HEK293 (cell line): ENCODE results near the gene GSTT2B.
"Not testable (repeated sequence)": the region's sequence is repeated elsewhere in the genome, so short reads cannot be mapped to it uniquely, and the experiment has no call there.

Source experiments
- ATF2 ChIP-seq: fragments of 450-650 bp; formaldehyde crosslinking; IDR thresholded peaks from 2 replicates; pipeline ENCODE4 v1.5.1; 2016; ENCODE audit warnings: missing biosample characterization, missing genetic modification characterization, low read depth
- BCL11A ChIP-seq: fragments of 450-650 bp; formaldehyde crosslinking; IDR thresholded peaks from 2 replicates; pipeline ENCODE4 v1.5.1; 2016; ENCODE audit warnings: low read depth, missing biosample characterization, missing genetic modification characterization
- BCL11B ChIP-seq: fragments of 450-650 bp; formaldehyde crosslinking; IDR thresholded peaks from 2 replicates; pipeline ENCODE4 v1.5.1; 2016; ENCODE audit warnings: low read depth, missing biosample characterization, missing genetic modification characterization
- CTCF ChIP-seq: fragments of 450-650 bp; formaldehyde crosslinking; IDR thresholded peaks from 2 replicates; pipeline ENCODE4 v1.5.1; 2016; ENCODE audit warnings: missing biosample characterization, missing genetic modification characterization
- MZF1 ChIP-seq: fragments of 450-650 bp; formaldehyde crosslinking; IDR thresholded peaks from 2 replicates; pipeline ENCODE4 v1.5.1; 2017; ENCODE audit warnings: missing biosample characterization, missing genetic modification characterization, borderline replicate concordance
- SETDB1 ChIP-seq: IDR thresholded peaks from one replicate; pipeline ENCODE4 v1.6.1; 2017; ENCODE audit warnings: mild to moderate bottlenecking, low read length, moderate library complexity, mixed read lengths; ENCODE audit not compliant: insufficient read length
- ZBTB21 ChIP-seq: fragments of 450-650 bp; formaldehyde crosslinking; IDR thresholded peaks from 2 replicates; pipeline ENCODE4 v1.5.1; 2017; ENCODE audit warnings: missing biosample characterization, missing genetic modification characterization
- ZNF174 ChIP-seq: fragments of 450-650 bp; formaldehyde crosslinking; IDR thresholded peaks from 2 replicates; pipeline ENCODE4 v1.5.0; 2017; ENCODE audit warnings: missing biosample characterization, mild to moderate bottlenecking, missing genetic modification characterization
- ZNF280D ChIP-seq: fragments of 450-650 bp; formaldehyde crosslinking; IDR thresholded peaks from 2 replicates; pipeline ENCODE4 v1.5.1; 2016; ENCODE audit warnings: missing biosample characterization, missing genetic modification characterization
- ZNF394 ChIP-seq: fragments of 450-650 bp; formaldehyde crosslinking; IDR thresholded peaks from 2 replicates; pipeline ENCODE4 v1.5.1; 2016; ENCODE audit warnings: missing biosample characterization, missing genetic modification characterization, mild to moderate bottlenecking, moderate library complexity, borderline replicate concordance
- ZSCAN30 ChIP-seq: fragments of 450-650 bp; IDR thresholded peaks from 2 replicates; pipeline ENCODE4 v1.5.1; 2018; ENCODE audit warnings: missing biosample characterization, mild to moderate bottlenecking, missing genetic modification characterization, moderate library complexity

GRCh38 chr22:23979557-23980240 is 18.7 kb upstream of the GSTT2B start, which contains the start of gene GSTT2:
- TF ChIP-seq BCL11B (tag by site-specific recombination); ZNF174 (tag by site-specific recombination); BCL11A; SETDB1; CTCF (tag by site-specific recombination); MZF1; ZNF280D (tag by site-specific recombination); ZSCAN30 (tag by site-specific recombination); ZNF394 (tag by site-specific recombination); ZBTB21 (tag by site-specific recombination); ATF2: not testable (repeated sequence)
